Sigmoid colon (tissue), 4 donors: ENCODE data around the gene GRID2.

Source experiments
- EP300 ChIP-seq, 4 donors: sonication (generic); formaldehyde crosslinking; IDR thresholded peaks; one replicate each; pipeline ENCODE4 v1.6.1; 2017; ENCODE audit warnings: antibody characterized with exemption in 4 of 4
- POLR2A ChIP-seq, 2 donors: fragments of 450-650 bp; IDR thresholded peaks; one replicate each; pipeline ENCODE4 v1.6.1; 2016; ENCODE audit warnings: antibody characterized with exemption in 2 of 2, mild to moderate bottlenecking in 2 of 2, moderate library complexity in 2 of 2
- POLR2AphosphoS5 ChIP-seq, 4 donors: sonication (generic); formaldehyde crosslinking; IDR thresholded peaks; one replicate each; pipeline ENCODE4 v1.6.1; 2017; ENCODE audit warnings: antibody characterized with exemption in 4 of 4
- TF ChIP-seq, protein P1 (sequence below), 4 experiments: fragments of 450-650 bp in 3 of 4; fragments of 200-600 bp in 1 of 4; IDR thresholded peaks; one replicate each; pipeline ENCODE4 v1.5.1; 2016 to 2019; ENCODE audit warnings: antibody characterized with exemption in 4 of 4, mild to moderate bottlenecking in 3 of 4, moderate library complexity in 2 of 4

- no peak for TF ChIP-seq POLR2AphosphoS5 (IDR thresholded peaks at IDR 0.05)
- TF ChIP-seq, protein P1, sequence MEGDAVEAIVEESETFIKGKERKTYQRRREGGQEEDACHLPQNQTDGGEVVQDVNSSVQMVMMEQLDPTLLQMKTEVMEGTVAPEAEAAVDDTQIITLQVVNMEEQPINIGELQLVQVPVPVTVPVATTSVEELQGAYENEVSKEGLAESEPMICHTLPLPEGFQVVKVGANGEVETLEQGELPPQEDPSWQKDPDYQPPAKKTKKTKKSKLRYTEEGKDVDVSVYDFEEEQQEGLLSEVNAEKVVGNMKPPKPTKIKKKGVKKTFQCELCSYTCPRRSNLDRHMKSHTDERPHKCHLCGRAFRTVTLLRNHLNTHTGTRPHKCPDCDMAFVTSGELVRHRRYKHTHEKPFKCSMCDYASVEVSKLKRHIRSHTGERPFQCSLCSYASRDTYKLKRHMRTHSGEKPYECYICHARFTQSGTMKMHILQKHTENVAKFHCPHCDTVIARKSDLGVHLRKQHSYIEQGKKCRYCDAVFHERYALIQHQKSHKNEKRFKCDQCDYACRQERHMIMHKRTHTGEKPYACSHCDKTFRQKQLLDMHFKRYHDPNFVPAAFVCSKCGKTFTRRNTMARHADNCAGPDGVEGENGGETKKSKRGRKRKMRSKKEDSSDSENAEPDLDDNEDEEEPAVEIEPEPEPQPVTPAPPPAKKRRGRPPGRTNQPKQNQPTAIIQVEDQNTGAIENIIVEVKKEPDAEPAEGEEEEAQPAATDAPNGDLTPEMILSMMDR (IDR thresholded peaks at IDR 0.05), result no peak
- no peak for TF ChIP-seq EP300 (IDR thresholded peaks at IDR 0.05)
- TF ChIP-seq POLR2A (IDR thresholded peaks at IDR 0.05), result no peak
Measured at GRCh38 chr4:92968996-92969395, 665.2 kb downstream of the GRID2 start.
